Activated CD4-positive, alpha-beta T cell treated with anti-CD3 and anti-CD28 coated beads for 36 hours (primary cell): ENCODE results near the gene CRY1. TPM values are rescaled to one million over a fixed set of nuclear protein-coding genes. Genes with fewer than 3 reads are reported as not detected.
"Not testable (repeated sequence)": the region's sequence is repeated elsewhere in the genome, so short reads cannot be mapped to it uniquely, and the experiment has no call there.

Experiments
- ATAC-seq: fragments of 200-7000 bp; cut with Tn5 transposase; one replicate; pipeline ENCODE4 v1.10.0; 2021; ENCODE audit warnings: mild to moderate bottlenecking, moderate library complexity
- CTCF ChIA-PET: fragments of 350-600 bp; sonication (Branson Sonifier 250); formaldehyde crosslinking; loops from one replicate; lab custom pipeline; 2021; ENCODE audit warnings: antibody characterized with exemption; lab: Charles Lee
- POLR2A ChIA-PET: fragments of 350-600 bp; sonication (Branson Sonifier 250); formaldehyde crosslinking; loops from one replicate; lab custom pipeline; 2021; ENCODE audit warnings: antibody characterized with exemption, inconsistent platforms; lab: Charles Lee
- DNase-seq: peaks from one replicate; pipeline ENCODE4 v3.0.0-alpha.2; 2020
- H3K27ac Mint-ChIP-seq: one replicate; pipeline ENCODE4 v1.8.0; 2021; ENCODE audit warnings: mixed read lengths
- H3K27me3 Mint-ChIP-seq: one replicate; pipeline ENCODE4 v1.8.0; 2021; ENCODE audit warnings: mixed read lengths
- H3K36me3 Mint-ChIP-seq: one replicate; pipeline ENCODE4 v1.8.0; 2021; ENCODE audit warnings: low read depth, mixed read lengths
- H3K4me1 Mint-ChIP-seq: one replicate; pipeline ENCODE4 v1.8.0; 2021; ENCODE audit warnings: mixed read lengths
- H3K4me3 Mint-ChIP-seq: one replicate; pipeline ENCODE4 v1.8.0; 2021; ENCODE audit warnings: mild to moderate bottlenecking, moderate library complexity, mixed read lengths
- H3K9me3 Mint-ChIP-seq: one replicate; pipeline ENCODE4 v1.8.0; 2021; ENCODE audit warnings: low read depth, mixed read lengths
- intact Hi-C, 2 experiments: fragments of 100-400 bp; cut with DNase I in 1 of 2; cut with micrococcal nuclease in 1 of 2; formaldehyde crosslinking; loops; one replicate each; pipeline versions ENCODE4 v1.14.2 to v1.15.1; 2022 to 2024; cut with DNase I, micrococcal nuclease
- total RNA-seq, 2 experiments: library from RNA; stranded (reverse); gene quantifications; one replicate each; pipeline ENCODE4 v1.2.3, GENCODE V29; 2021

Gene CRY1
- total RNA-seq, 2 experiments from 2014 or later: 14.8 to 17.7 TPM

DNA sequence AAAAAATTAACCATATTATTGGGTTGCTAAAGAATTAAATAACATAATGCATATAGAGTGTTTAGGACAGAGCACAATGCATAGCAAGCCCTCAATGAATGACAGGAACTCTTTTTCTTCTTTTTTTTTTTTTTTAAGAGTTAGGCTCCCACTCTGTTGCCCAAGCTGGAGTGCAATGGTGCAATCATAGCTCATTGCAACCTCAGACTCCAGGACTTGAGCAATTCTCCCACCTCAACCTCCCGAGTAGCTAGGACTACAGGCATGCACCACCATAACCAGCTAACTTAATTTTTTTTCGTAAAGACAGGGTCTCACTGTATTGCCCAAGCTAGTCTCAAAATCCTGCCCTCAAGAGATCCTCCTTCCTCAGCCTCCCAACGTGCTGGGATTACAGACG is 85.9 kb downstream of the CRY1 start:
- ChIA-PET POLR2A (no interaction called here), CTCF (interaction anchor here (0.7 to 1.1 kb wide), 2 partner anchors 10 to 124 kb away, joined by 3 read pairs; no protein-coding TSS in a partner anchor)
- intact Hi-C loops: no loop called here
- Mint-ChIP-seq H3K27ac (no peak overlapping the region), H3K27me3 (no peaks in the 10 kb centered on the region), H3K4me3 (no peak overlapping the region), H3K36me3 (peaks cover 8% of the 10 kb centered on the region), H3K4me1 (no peaks in the 10 kb centered on the region), H3K9me3 (no peaks in the 10 kb centered on the region)
- ATAC-seq: no peak
- no peak for DNase-seq

DNA sequence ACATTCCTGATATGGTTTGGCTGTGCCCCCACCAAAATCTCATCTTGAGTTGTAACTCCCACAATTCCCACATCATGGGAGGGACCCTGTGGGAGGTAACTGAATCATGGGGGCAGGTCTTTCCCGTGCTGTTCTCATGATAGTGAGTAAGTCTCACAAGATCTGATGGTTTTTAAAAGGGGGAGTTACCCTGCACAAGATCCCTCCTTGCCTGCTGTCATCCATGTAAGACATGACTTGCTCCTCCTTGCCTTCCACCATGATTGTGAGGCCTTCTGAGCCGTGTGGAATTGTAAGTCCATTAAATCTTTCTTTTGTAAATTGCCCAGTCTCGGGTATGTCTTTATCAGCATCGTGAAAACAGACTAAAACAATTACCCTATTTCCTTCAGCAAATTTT is 90.7 kb downstream of the CRY1 start:
- CTCF ChIA-PET: interaction anchor here (2.1 kb wide), 1 partner anchor 12 kb away, joined by 5 read pairs; no protein-coding TSS in a partner anchor
- H3K36me3 Mint-ChIP-seq: peaks cover 17% of the 10 kb centered on the region
- POLR2A ChIA-PET: not testable (repeated sequence)

DNA sequence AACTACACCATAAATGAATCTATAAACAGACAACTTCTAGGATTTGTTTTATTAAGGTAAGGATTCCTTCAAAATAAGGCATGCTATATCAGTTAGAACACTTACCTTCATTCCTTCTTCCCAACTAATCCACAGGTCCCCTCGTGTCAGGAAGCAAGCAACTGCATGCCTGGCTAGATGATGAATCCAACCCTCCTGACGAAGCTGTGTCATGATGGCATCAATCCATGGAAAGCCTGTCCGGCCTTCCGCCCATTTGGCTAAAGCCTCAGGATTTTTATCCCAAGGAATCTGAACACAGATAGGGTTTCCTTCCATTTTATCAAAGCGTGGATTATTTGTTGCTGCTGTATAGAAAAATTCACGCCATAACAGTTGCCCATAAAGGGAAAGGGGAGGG is 93.9 kb downstream of the CRY1 start:
- Mint-ChIP-seq H3K9me3 (no peaks in the 10 kb centered on the region), H3K4me3 (no peak overlapping the region), H3K27me3 (no peaks in the 10 kb centered on the region), H3K4me1 (no peaks in the 10 kb centered on the region), H3K27ac (no peak overlapping the region), H3K36me3 (peaks cover 35% of the 10 kb centered on the region)
- POLR2A ChIA-PET: no interaction called here
- CTCF ChIA-PET: no interaction called here
- intact Hi-C loops: no loop called here
- DNase-seq: no peak
- no peak for ATAC-seq

More for the DNA sequence above, 90.7 kb downstream of the CRY1 start:
- H3K27ac Mint-ChIP-seq, H3K9me3 Mint-ChIP-seq, H3K4me3 Mint-ChIP-seq, ATAC-seq, H3K27me3 Mint-ChIP-seq, DNase-seq, H3K4me1 Mint-ChIP-seq, intact Hi-C loops: not testable (repeated sequence)

DNA sequence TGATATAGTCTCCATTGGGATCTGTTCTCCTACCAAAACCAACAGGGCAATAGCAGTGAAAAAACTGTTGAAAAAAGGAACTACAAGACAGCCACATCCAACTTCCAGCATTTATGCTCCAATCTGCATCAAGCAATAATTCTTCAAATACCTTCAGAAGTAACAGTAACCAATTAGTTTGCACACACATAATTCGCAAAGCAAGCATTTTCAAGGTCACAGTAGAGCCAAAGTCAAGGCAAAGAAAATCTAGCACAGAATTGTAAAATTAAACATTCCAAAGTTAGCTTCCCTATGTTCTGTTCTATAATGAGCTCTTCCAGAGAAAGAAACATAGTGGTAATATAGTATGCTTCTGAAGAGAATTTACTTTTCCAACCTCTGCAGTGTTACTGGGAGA is 95.4 kb downstream of the CRY1 start:
- intact Hi-C loops: no loop called here
- peaks cover 35% of the 10 kb centered on the region for H3K36me3 Mint-ChIP-seq
- H3K9me3 Mint-ChIP-seq: no peaks in the 10 kb centered on the region
- H3K27me3 Mint-ChIP-seq: no peaks in the 10 kb centered on the region
- no peak for ATAC-seq
- no peaks in the 10 kb centered on the region for H3K4me1 Mint-ChIP-seq
- ChIA-PET CTCF (interaction anchor here (0.8 to 0.9 kb wide), 2 partner anchors 76 to 162 kb away, joined by 3 read pairs; no protein-coding TSS in a partner anchor), POLR2A (interaction anchor here (1.1 kb wide), 1 partner anchor 65 kb away, joined by 3 read pairs; no protein-coding TSS in a partner anchor)
- no peak for DNase-seq
- no peak overlapping the region for H3K4me3 Mint-ChIP-seq
- H3K27ac Mint-ChIP-seq: no peak overlapping the region

DNA sequence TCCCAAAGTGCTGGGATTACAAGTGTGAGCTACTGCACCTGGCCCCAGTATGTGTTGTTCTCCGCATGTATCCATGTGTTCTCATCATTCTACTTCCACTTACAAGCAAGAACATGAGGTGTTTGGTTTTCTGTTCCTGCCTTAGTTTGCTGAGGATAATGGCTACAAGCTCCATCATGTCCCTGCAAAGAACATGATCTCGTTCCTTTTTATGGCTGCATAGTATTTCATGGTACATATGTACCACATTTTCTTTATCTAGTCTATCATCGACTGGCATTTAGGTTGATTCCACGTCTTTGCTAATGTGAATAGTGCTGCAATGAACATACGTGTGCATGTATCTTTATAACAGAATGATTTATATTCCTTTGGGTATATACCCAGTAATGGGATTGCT is 97.2 kb downstream of the CRY1 start:
- H3K27me3 Mint-ChIP-seq, POLR2A ChIA-PET, H3K4me1 Mint-ChIP-seq, H3K4me3 Mint-ChIP-seq, CTCF ChIA-PET, intact Hi-C loops, DNase-seq, H3K27ac Mint-ChIP-seq, H3K9me3 Mint-ChIP-seq, ATAC-seq: not testable (repeated sequence)
- peaks cover 33% of the 10 kb centered on the region for H3K36me3 Mint-ChIP-seq

DNA sequence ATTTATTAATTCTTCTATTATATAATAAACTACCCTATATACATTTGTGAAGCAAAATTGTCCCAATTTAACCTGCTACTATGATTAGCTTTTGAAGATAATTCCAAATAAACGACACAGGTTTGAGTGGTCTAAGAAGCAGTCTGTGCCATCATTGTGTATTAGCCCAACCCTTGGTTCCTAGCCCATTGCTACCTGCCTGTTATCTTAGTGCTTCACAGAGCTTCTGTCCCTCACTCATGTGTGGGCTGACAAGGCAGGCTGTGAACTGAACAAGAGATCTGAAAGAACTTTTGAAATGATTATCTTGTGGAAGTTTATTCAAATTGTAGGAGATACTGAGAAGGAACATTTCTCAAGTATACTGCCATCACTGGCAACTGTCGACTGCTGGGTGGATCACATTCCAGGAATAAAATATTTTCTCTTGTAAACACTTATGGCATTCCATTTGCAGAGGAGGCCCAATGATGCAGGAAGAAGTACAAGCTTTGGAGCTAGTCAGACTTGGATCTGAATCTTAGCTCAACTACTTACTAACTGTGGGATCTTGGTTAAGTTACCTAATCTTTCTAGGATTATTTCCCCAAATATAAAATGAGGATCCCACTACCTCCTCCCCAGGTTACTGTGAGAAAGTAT is 98.6 kb downstream of the CRY1 start:
- Mint-ChIP-seq H3K36me3 (peaks cover 28% of the 10 kb centered on the region), H3K4me3 (no peak overlapping the region), H3K4me1 (no peaks in the 10 kb centered on the region), H3K27me3 (no peaks in the 10 kb centered on the region), H3K27ac (no peak overlapping the region), H3K9me3 (no peaks in the 10 kb centered on the region)
- ATAC-seq (no peak), DNase-seq (no peak)
- POLR2A ChIA-PET: no interaction called here
- CTCF ChIA-PET: no interaction called here
- intact Hi-C loops: no loop called here

DNA sequence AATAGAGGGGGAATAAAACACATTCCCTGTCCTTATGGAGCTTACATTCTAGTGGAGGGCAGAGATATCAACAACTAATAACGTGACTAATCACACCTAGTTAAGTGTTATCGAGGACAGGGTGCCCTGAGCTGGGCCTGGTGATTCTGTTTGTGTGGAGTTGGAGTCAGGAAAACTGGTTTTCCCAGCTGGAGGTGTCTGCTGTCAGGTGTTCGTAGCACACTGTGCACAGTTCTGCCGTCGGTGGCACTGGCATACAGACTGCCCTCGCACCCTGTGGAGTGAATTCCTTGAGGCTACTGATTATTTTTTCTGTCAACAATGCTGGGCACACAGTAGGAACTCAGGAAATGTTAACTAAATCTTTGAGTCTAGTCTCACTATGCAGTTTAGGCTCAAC is 105.5 kb downstream of the CRY1 start:
- POLR2A ChIA-PET: interaction anchor here (0.6 kb wide), 1 partner anchor 34 kb away, joined by 3 read pairs; no protein-coding TSS in a partner anchor
- ATAC-seq (no peak), DNase-seq (no peak)
- H3K36me3 Mint-ChIP-seq: peaks cover 29% of the 10 kb centered on the region
- H3K27me3 Mint-ChIP-seq: no peaks in the 10 kb centered on the region
- H3K4me1 Mint-ChIP-seq: peaks cover 38% of the 10 kb centered on the region
- H3K9me3 Mint-ChIP-seq: peaks cover 10% of the 10 kb centered on the region
- peak overlapping the region; percentile 75 for H3K27ac Mint-ChIP-seq
- CTCF ChIA-PET: interaction anchor here (1.1 to 1.4 kb wide), 2 partner anchors 25 to 102 kb away, joined by 3 to 5 read pairs; no protein-coding TSS in a partner anchor
- H3K4me3 Mint-ChIP-seq: peak overlapping the region; percentile 85
- intact Hi-C loops: loop anchor here (1.0 to 2.0 kb wide), 4 partner anchors 33 to 631 kb away; partner anchors contain the start of genes CRY1 (in 2 of the 2), TMEM263 (in 2 of the 2) and POLR3B (in 1 of the 2)

DNA sequence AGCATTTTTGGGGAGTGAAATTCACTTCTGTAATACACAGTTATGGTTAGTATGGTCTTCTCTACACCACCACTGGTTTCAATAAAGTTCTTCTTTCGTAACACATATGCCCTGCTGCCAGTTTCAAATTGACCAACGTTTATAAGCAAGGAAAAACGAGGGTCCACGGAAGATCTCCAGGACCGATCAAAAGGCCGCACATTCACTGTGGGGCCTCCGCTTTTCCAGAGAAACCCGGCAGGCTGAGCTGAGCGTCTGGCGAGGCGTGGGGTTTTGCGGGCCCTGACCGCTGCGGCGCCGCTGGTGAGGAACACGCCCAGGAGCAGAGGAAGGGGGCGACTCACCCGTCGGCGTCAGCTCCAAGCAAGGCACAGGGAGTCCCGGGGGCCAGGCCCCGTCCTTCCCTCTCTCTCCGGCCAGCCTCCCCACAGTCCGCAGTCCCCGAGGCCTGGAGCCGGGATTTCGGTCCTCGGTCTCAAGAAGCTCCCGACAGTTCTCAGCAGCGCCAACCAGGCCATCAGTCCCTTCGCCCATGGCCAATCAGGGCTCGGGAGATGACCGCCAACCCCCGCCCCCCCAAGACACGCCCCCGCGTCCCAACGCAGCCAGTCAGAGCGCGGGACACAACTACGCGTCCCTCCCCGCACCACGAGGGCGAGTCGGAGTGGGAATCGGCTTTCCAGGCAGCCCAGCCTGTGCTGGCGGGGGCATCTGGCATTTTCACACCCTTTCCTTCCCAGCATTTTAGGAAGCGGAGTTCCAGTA is 106.5 kb downstream of the CRY1 start, which contains the start of gene MTERF2:
TSS of gene MTERF2 (minus strand) at position 522 of the 765 bp plus-strand sequence. CDS start 8,432 bp downstream, outside the sequence.
- ChIA-PET POLR2A (no interaction called here), CTCF (interaction anchor here (0.5 to 1.4 kb wide), 3 partner anchors 24 to 686 kb away, joined by 3 to 5 read pairs (median 3); no protein-coding TSS in a partner anchor)
- Mint-ChIP-seq H3K4me1 (peaks cover 42% of the 10 kb centered on the region), H3K27ac (peak within 1 kb of the TSS; percentile 75), H3K4me3 (peak within 1 kb of the TSS; percentile 85), H3K9me3 (peaks cover 10% of the 10 kb centered on the region), H3K36me3 (peaks cover 29% of the 10 kb centered on the region), H3K27me3 (no peaks in the 10 kb centered on the region)
- intact Hi-C loops: loop anchor here (1.0 to 2.0 kb wide), 4 partner anchors 32 to 630 kb away; partner anchors contain the start of genes CRY1 (in 2 of the 2), TMEM263 (in 2 of the 2) and POLR3B (in 1 of the 2)
- ATAC-seq (peak; percentile 93), DNase-seq (peak; percentile 88)

DNA sequence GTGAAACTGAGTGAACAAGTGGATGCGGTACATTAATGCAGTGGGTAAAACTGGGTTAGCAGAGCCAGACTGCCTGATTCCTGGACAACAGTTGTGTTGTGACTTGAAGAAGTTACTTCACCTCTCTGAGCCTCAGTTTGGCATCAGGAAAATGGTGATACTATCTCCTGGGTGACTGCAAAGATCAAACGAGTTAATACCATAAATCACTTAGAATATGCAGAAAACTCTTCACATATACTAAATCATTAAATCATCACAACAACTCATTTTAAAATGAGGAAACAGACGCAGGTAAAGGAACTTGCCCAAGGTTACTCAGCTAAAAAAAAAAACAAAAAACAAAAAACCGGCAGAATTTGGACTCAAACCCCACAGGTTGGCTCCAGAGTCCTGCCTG is 107.2 kb downstream of the CRY1 start:
- Mint-ChIP-seq H3K27me3 (no peaks in the 10 kb centered on the region), H3K4me3 (peak overlapping the region; percentile 85), H3K9me3 (peaks cover 10% of the 10 kb centered on the region), H3K36me3 (peaks cover 29% of the 10 kb centered on the region), H3K4me1 (peaks cover 43% of the 10 kb centered on the region), H3K27ac (no peak overlapping the region)
- CTCF ChIA-PET: no interaction called here
- POLR2A ChIA-PET: interaction anchor here (0.6 kb wide), 1 partner anchor 704 kb away, joined by 4 read pairs; no protein-coding TSS in a partner anchor
- no peak for DNase-seq
- intact Hi-C loops: loop anchor here in 1 of 2 experiments (2.0 kb wide), 1 partner anchor 41 kb away; no protein-coding TSS in a partner anchor
- no peak for ATAC-seq

DNA sequence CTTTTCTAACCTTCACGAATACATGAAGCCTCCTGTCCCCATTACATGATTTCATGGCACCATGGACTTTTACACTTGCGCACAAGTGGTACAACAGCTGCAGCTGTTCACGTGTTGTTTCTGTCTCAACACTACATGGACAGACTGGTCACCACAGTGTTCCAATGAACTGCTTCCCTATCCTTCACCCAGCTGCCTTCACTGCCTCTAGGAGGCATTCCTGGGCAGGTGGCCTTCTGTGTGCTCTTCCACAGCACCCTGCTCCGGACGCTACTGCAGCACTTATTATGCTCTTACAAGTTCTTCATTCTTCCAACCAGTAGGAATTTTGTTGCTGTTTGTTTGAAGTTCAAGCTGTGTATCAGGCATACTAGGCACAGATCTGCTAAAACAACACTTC is 107.9 kb downstream of the CRY1 start:
- Mint-ChIP-seq H3K4me3 (no peak overlapping the region), H3K4me1 (peaks cover 43% of the 10 kb centered on the region), H3K36me3 (peaks cover 29% of the 10 kb centered on the region), H3K9me3 (peaks cover 10% of the 10 kb centered on the region), H3K27ac (peak overlapping the region; percentile 22), H3K27me3 (no peaks in the 10 kb centered on the region)
- ATAC-seq: no peak
- intact Hi-C loops: no loop called here
- ChIA-PET CTCF (interaction anchor here (0.8 kb wide), 1 partner anchor 628 kb away, joined by 3 read pairs; the partner anchor contains the start of gene POLR3B), POLR2A (no interaction called here)
- no peak for DNase-seq

DNA sequence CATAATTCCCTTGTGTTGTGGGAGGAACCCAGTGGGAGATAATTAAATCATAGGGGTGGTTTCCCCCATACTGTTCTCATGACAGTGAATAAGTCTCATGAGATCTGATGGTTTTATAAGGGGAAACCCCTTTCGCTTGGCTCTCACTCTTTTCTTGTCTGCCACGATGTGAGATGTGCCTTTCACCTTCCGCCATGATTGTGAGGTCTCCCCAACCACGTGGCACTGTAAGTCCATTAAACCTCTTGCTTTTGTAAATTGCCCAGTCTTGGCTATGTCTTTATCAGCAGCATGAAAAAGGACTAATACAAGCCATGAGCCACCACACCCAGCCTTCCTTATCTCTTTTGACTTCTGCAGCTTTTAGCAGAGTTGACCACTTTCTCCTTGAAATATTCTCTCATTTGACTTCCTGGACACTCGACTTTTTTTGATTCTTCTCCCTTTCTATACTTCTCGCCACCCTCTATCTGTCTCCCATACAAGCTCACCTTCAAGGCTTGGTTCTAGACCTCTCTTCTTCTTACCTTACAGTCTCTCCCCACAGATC is 108.7 kb downstream of the CRY1 start:
- Mint-ChIP-seq H3K4me3 (no peak overlapping the region), H3K4me1 (peaks cover 43% of the 10 kb centered on the region), H3K9me3 (peaks cover 10% of the 10 kb centered on the region), H3K27me3 (no peaks in the 10 kb centered on the region), H3K27ac (peak overlapping the region; percentile 48), H3K36me3 (peaks cover 29% of the 10 kb centered on the region)
- ATAC-seq (no peak), DNase-seq (peak; percentile 26)
- POLR2A ChIA-PET: interaction anchor here (1.1 kb wide), 1 partner anchor 29 kb away, joined by 3 read pairs; the partner anchor contains the start of gene TMEM263
- CTCF ChIA-PET: interaction anchor here (0.6 to 0.9 kb wide), 3 partner anchors 16 to 627 kb away, joined by 3 to 4 read pairs (median 3); partner anchors contain the start of genes POLR3B and TMEM263
- intact Hi-C loops: no loop called here
